Erythroblast (primary cell): ENCODE measurements around the gene CERS1.

Source experiments
- GATA1 ChIP-seq: IDR thresholded peaks from 2 replicates; pipeline ENCODE4 v1.6.1; 2011; ENCODE audit warnings: low read depth, mild to moderate bottlenecking, control low read depth, low read length, moderate library complexity
- POLR2A ChIP-seq: IDR thresholded peaks from 2 replicates; pipeline ENCODE4 v1.6.1; 2011; ENCODE audit warnings: mild to moderate bottlenecking, low read length

DNA sequence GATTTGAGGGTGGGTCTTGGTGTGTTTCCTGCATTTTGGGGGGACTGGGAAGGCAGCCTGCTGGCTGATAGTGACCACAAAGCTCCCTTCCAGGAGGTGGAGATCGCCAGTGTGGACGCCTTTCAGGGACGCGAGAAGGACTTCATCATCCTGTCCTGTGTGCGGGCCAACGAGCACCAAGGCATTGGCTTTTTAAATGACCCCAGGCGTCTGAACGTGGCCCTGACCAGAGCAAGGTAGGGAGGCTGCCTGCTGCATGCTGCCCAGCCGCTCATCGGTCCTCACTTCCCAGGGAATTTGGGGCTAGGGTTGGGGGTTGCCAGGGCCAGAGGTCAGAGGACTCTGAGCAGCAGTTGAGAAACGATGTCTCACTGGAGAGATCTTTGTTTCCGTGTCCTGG, 34.0 kb downstream of the CERS1 start:
- TF ChIP-seq POLR2A, result no peak
- no peak for TF ChIP-seq GATA1
